GM21423 (cell line): ENCODE data around the gene ITIH2.
"Not testable (repeated sequence)": the region's sequence is repeated elsewhere in the genome, so short reads cannot be mapped to it uniquely, and the experiment has no call there.

Source experiments
- ATAC-seq: cut with Tn5 transposase; IDR thresholded peaks from one replicate; pipeline ENCODE4 v1.9.1; 2021; ENCODE audit warnings: mild to moderate bottlenecking, moderate library complexity; ENCODE audit not compliant: unreplicated experiment

ITIH2 gene

GRCh38 chr10:7696545-7696944 lies 6.6 kb upstream of the ITIH2 start:
- no peak for ATAC-seq

- ATAC-seq = no peak
Measured at GRCh38 chr10:7697426-7697825, 5.7 kb upstream of the ITIH2 start.

- ATAC-seq = no peak
Measured at GRCh38 chr10:7700577-7701125, 2.5 kb upstream of the ITIH2 start.

- no peak for ATAC-seq
Measured at GRCh38 chr10:7701158-7701742, 1.9 kb upstream of the ITIH2 start.

- no peak for ATAC-seq
Measured at GRCh38 chr10:7702288-7702812, 766 bp upstream of the ITIH2 start.

GRCh38 chr10:7704071-7705016 lies 1.2 kb downstream of the ITIH2 start:
- no peak for ATAC-seq

GRCh38 chr10:7705341-7705740 lies 2.2 kb downstream of the ITIH2 start:
- ATAC-seq = no peak

- ATAC-seq = no peak
Measured at GRCh38 chr10:7706534-7707073, 3.5 kb downstream of the ITIH2 start.

- ATAC-seq = no peak
Measured at GRCh38 chr10:7707102-7707501, 4.0 kb downstream of the ITIH2 start.

- no peak for ATAC-seq
Measured at GRCh38 chr10:7707858-7708622, 4.9 kb downstream of the ITIH2 start.

GRCh38 chr10:7708832-7709231 lies 5.7 kb downstream of the ITIH2 start:
- no peak for ATAC-seq

GRCh38 chr10:7710446-7710845 lies 7.3 kb downstream of the ITIH2 start:
- no peak for ATAC-seq

- not testable (repeated sequence) for ATAC-seq
Measured at GRCh38 chr10:7711075-7711474, 8.0 kb downstream of the ITIH2 start.

GRCh38 chr10:7715515-7715914 lies 12.4 kb downstream of the ITIH2 start:
- no peak for ATAC-seq

- no peak for ATAC-seq
Measured at GRCh38 chr10:7717767-7718166, 14.7 kb downstream of the ITIH2 start.

- no peak for ATAC-seq
Measured at GRCh38 chr10:7718685-7719084, 15.6 kb downstream of the ITIH2 start.

GRCh38 chr10:7720478-7720877 lies 17.4 kb downstream of the ITIH2 start:
- ATAC-seq = no peak

GRCh38 chr10:7722927-7723529 lies 19.9 kb downstream of the ITIH2 start:
- no peak for ATAC-seq

- ATAC-seq = no peak
Measured at GRCh38 chr10:7734821-7735220, 31.7 kb downstream of the ITIH2 start.
